H1 (cell line): ENCODE data around the gene SLC43A3.

Source experiments
- BRCA1 ChIP-seq: IDR thresholded peaks from 2 replicates; pipeline ENCODE4 v1.6.1; 2012; ENCODE audit warnings: low read depth, low read length, improper control_type of control experiment
- CREB1 ChIP-seq: IDR thresholded peaks from 2 replicates; pipeline ENCODE4 v1.6.1; 2012; ENCODE audit warnings: inconsistent platforms
- POLR2A ChIP-seq, 2 experiments: IDR thresholded peaks; 1 replicate in 1 of 2; 2 replicates in 1 of 2; pipeline ENCODE4 v1.6.1; 2011; ENCODE audit warnings: low read depth in 2 of 2, low read length in 2 of 2, mild to moderate bottlenecking in 2 of 2; ENCODE audit errors: control extremely low read depth in 1 of 2
- RAD21 ChIP-seq, 2 experiments: IDR thresholded peaks in 1 of 2; conservative IDR thresholded peaks in 1 of 2; 2 replicates each; pipeline ENCODE4 v1.6.1; 2011; ENCODE audit warnings: low read depth in 2 of 2, low read length in 2 of 2, improper control_type of control experiment in 1 of 2, inconsistent platforms in 1 of 2, mild to moderate bottlenecking in 1 of 2, moderate library complexity in 1 of 2
- SAP30 ChIP-seq: fragments of 300-600 bp; sonication (generic); IDR thresholded peaks from 2 replicates; pipeline ENCODE4 v1.7.1; 2012; ENCODE audit warnings: low read length, moderate library complexity, mild to moderate bottlenecking, inconsistent platforms; ENCODE audit not compliant: insufficient read depth, insufficient replicate concordance
- TF ChIP-seq, protein P1 (sequence below), 3 experiments: IDR thresholded peaks; 1 replicate in 2 of 3; 2 replicates in 1 of 3; pipeline versions ENCODE4 v1.5.1 to v1.6.1; 2011; ENCODE audit warnings: low read length in 3 of 3, mild to moderate bottlenecking in 3 of 3, inconsistent platforms in 2 of 3, low read depth in 1 of 3, moderate library complexity in 1 of 3; ENCODE audit not compliant: insufficient read depth in 1 of 3; ENCODE audit errors: control extremely low read depth in 1 of 3

DNA sequence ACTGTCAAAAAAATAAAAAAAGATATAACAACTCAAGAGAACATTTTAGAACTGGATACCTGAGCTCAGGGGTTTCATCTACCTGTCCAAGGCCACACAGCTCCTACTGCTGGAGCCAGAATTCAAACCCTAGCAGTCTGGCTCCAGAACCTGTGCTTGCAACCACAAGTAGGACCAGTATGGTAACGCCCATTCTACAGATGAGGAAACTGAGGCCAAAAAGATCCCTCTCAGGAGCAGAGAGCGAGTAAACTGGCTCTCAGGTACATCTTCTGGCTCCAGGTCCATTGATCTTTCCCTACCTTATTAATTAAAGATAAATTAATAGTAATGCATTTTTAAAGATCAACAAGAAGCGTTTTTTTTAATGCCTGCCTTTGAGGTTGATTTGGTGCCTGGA lies 69.6 kb downstream of the SLC43A3 start:
- TF ChIP-seq SAP30 (no peak), POLR2A (IDR thresholded peaks at IDR 0.05; ENCODE audit: control extremely low read depth in 1 of 2, low read depth in 2 of 2, low read length in 2 of 2) (no peak), RAD21 (IDR thresholded peaks at IDR 0.05 in 1 of 2, conservative IDR thresholded peaks at IDR 0.05 in 1 of 2; ENCODE audit: low read depth in 2 of 2, low read length in 2 of 2) (no peak), BRCA1 (no peak), CREB1 (no peak)
- TF ChIP-seq, protein P1, sequence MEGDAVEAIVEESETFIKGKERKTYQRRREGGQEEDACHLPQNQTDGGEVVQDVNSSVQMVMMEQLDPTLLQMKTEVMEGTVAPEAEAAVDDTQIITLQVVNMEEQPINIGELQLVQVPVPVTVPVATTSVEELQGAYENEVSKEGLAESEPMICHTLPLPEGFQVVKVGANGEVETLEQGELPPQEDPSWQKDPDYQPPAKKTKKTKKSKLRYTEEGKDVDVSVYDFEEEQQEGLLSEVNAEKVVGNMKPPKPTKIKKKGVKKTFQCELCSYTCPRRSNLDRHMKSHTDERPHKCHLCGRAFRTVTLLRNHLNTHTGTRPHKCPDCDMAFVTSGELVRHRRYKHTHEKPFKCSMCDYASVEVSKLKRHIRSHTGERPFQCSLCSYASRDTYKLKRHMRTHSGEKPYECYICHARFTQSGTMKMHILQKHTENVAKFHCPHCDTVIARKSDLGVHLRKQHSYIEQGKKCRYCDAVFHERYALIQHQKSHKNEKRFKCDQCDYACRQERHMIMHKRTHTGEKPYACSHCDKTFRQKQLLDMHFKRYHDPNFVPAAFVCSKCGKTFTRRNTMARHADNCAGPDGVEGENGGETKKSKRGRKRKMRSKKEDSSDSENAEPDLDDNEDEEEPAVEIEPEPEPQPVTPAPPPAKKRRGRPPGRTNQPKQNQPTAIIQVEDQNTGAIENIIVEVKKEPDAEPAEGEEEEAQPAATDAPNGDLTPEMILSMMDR (IDR thresholded peaks at IDR 0.05; ENCODE audit: control extremely low read depth in 1 of 3, insufficient read depth in 1 of 3, low read depth in 1 of 3, low read length in 3 of 3), result no peak
